T-helper 17 cell (primary cell): ENCODE results near the gene WASL. TPM values are rescaled to one million over a fixed set of nuclear protein-coding genes. Genes with fewer than 3 reads are reported as not detected.
"Not testable (repeated sequence)": the region's sequence is repeated elsewhere in the genome, so short reads cannot be mapped to it uniquely, and the experiment has no call there.

ENCODE experiments used
- ATAC-seq: fragments of 150-1000 bp; cut with Tn5 transposase; 2 replicates; pipeline ENCODE4 v1.10.0; 2021; ENCODE audit warnings: mild to moderate bottlenecking, moderate library complexity
- DNase-seq, 3 donors: peaks; one replicate each; pipeline versions ENCODE4 v3.0.0 to v3.0.0-alpha.2; 2020 to 2021
- H3K9me3 ChIP-seq: one replicate; pipeline ENCODE4 v1.7.0; 2013; ENCODE audit warnings: low read length, mild to moderate bottlenecking; ENCODE audit not compliant: control insufficient read depth, poor library complexity, severe bottlenecking
- H3K27ac Mint-ChIP-seq: one replicate; pipeline ENCODE4 v1.8.0; 2022; ENCODE audit warnings: mild to moderate bottlenecking, moderate library complexity, mixed read lengths
- H3K27me3 Mint-ChIP-seq: one replicate; pipeline ENCODE4 v1.8.0; 2022; ENCODE audit warnings: mixed read lengths
- H3K36me3 Mint-ChIP-seq: one replicate; pipeline ENCODE4 v1.8.0; 2022; ENCODE audit warnings: low read depth, mixed read lengths
- H3K4me1 Mint-ChIP-seq: one replicate; pipeline ENCODE4 v1.8.0; 2022; ENCODE audit warnings: mild to moderate bottlenecking, mixed read lengths
- H3K4me3 Mint-ChIP-seq: one replicate; pipeline ENCODE4 v1.8.0; 2022; ENCODE audit warnings: mild to moderate bottlenecking, moderate library complexity, mixed read lengths
- total RNA-seq, 4 donors: library from RNA in 2 of 4; stranded (reverse) in 2 of 4; gene quantifications; one replicate each; pipeline ENCODE4 v1.2.3 and lab custom pipeline; 2022 to 2026

Gene WASL
- 1 to 10 TPM; 9.5 to 10.0 TPM for total RNA-seq
- total RNA-seq (lab: John Stamatoyannopoulos, UW), result 16.4 to 20.0 reads per million in 2 donors

DNA sequence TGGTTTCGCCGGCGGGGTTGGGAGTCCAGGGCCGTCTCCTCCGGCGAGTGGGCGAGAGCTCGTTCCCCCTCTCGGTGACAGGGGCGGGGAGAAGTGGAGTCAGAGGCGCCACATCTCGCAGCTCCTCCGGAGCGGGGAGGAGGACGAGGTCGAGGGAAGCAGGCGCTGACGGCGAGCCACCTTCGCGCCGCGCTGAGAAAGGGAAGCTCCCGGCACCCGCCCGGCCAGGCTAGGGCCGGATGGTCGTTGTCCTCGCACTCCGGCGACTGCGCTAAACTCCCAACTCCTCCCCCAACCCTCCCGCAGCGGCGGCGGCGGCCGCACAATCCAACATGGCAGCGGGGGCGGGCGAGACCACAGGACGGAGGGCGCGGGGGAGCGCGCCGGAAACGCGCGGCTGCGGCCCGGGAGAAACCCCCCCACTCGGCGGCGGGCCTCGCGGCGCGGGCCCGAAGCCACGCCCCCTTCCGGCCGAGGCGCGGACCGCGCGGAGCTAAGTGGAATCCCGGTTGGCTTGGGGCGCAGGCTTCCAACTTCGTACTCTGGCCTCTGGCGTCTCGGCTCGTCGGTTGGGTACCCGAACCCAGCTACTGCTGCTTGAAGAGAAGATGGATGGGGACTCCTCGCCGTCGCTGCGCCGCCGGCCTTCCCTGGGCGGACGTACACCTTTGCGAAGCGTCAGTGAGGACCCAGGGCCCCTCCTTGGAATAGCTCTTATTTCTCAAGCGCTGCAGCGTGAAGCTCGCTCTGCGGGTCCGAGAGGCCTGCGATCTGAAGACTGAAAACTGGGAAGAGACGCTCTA is at the start of gene WASL:
TSS of gene WASL (minus strand) at position 270 of the 803 bp plus-strand sequence. CDS start at position 1, 269 bp downstream.
- H3K4me1 Mint-ChIP-seq, result peaks cover 44% of the 10 kb centered on the region
- no peaks in the 10 kb centered on the region for H3K27me3 Mint-ChIP-seq
- no peaks in the 10 kb centered on the region for H3K9me3 ChIP-seq
- ATAC-seq (peak; percentile 89), DNase-seq (peak; percentile 77 to 85 (median 85))
- peak within 1 kb of the TSS; percentile 96 for H3K4me3 Mint-ChIP-seq
- H3K36me3 Mint-ChIP-seq, result peaks cover 3% of the 10 kb centered on the region
- H3K27ac Mint-ChIP-seq, result peak within 1 kb of the TSS; percentile 93

DNA sequence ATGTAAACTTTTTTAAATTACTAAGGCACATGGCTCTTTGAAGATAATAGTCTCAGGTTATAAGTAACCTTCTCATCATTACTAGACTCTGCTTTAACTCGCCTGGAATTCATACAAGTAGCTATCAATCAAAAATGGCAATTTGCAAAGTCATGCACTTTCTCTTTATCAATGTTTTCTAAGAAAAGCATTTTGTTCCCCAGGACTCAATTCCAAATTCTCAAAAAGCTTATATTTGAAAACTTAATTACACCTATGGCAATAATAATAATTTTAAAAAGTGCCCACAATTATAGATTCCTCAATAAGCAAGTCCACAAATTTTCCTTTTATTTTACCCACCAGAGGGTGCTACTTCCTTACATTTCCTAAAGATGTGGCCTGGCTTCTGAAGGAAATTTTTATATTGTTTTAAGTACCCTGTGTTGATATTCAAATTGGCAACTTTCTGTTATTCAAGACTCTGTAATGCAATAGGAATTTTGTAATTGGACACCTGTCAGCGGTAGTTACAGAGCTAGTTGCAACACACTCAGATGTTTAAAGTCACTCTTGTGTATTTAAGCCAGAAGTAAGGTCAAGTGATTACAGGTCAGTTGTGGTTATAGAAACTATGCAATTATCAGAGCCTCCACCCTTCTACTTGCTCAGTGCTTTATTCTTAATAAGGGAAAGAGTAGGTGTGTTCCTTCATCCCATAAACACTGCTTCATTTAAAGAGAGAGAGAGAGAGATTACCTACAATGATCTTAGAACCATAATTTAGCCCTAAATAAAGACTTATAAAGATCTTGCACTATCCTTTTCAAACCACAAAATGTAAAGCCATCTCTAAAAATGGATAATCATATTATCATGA is 49.1 kb upstream of the WASL start:
- ATAC-seq, result no peak

DNA sequence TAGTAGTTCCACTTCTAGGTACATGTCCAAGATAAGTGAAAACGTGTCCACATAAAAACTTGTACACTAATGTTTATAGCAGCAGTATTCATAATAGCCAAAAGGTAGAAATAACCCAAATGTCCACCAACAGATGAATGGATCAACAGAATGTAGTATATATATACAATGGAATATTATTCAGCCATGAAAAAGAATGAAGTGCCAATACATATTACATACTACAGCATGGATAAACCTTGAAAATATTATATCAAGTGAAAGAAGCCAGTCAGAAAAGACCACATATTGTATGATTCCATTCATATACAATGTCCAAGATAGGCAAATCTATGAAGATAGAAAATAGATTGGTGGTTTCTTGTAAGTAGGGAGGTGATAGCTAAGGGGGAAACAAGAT is 47.8 kb upstream of the WASL start:
- H3K4me3 Mint-ChIP-seq, result no peak overlapping the region
- H3K4me1 Mint-ChIP-seq, result peaks cover 3% of the 10 kb centered on the region
- DNase-seq, result no peak
- H3K36me3 Mint-ChIP-seq, result no peaks in the 10 kb centered on the region
- no peak for ATAC-seq
- H3K9me3 ChIP-seq, result no peaks in the 10 kb centered on the region
- peaks cover 8% of the 10 kb centered on the region for H3K27me3 Mint-ChIP-seq
- no peak overlapping the region for H3K27ac Mint-ChIP-seq

More for the DNA sequence above, 49.1 kb upstream of the WASL start:
- H3K27ac Mint-ChIP-seq, result no peak overlapping the region
- H3K4me1 Mint-ChIP-seq, result peaks cover 3% of the 10 kb centered on the region
- no peaks in the 10 kb centered on the region for H3K36me3 Mint-ChIP-seq
- H3K9me3 ChIP-seq, result no peaks in the 10 kb centered on the region
- H3K4me3 Mint-ChIP-seq, result no peak overlapping the region
- no peak for DNase-seq
- peaks cover 3% of the 10 kb centered on the region for H3K27me3 Mint-ChIP-seq

DNA sequence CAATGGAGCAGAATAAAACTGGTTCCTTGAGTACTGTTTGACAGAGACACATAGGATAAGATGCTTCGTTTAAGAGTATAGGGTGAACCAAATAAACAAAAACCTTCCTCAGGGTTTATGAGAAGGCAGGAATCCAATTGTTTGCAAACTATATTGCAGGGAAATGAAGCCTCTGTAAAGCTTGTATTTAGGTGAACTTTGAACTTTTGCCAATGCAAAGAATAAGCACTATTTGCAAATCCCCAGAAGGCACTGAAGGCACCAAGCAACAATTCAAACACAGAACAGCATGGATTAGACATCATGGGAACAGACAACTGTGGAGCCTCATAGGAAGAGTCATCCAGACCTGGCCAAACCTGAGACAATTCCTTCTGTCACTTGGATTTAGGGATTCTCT is 47.1 kb upstream of the WASL start:
- H3K27ac Mint-ChIP-seq, result no peak overlapping the region

DNA sequence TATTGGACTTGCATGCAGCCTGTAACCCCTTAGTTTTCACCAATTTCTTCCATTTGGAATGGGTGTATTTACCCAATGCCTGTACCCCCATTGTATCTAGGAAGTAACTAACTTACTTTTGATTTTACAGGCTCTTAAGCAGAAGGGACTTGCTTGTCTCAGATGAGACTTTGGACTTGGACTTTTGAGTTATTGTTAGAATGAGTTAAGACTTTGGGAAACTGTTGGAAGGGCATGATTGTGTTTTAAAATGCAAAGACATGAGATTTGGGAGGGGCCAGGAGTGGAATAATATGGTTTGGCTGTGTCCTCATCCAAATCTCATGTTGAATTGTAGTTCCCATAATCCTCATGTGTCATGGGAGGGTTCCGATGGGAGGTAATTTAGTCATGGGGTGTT is 46.3 kb upstream of the WASL start:
- DNase-seq, H3K27me3 Mint-ChIP-seq, ATAC-seq, H3K4me1 Mint-ChIP-seq, H3K36me3 Mint-ChIP-seq, H3K27ac Mint-ChIP-seq, H3K4me3 Mint-ChIP-seq, H3K9me3 ChIP-seq: not testable (repeated sequence)

More for the DNA sequence above, 47.1 kb upstream of the WASL start:
- Mint-ChIP-seq H3K4me1 (peaks cover 3% of the 10 kb centered on the region), H3K27me3 (peaks cover 8% of the 10 kb centered on the region), H3K4me3 (no peak overlapping the region), H3K36me3 (no peaks in the 10 kb centered on the region)
- no peak for DNase-seq
- no peak for ATAC-seq
- H3K9me3 ChIP-seq, result no peaks in the 10 kb centered on the region

DNA sequence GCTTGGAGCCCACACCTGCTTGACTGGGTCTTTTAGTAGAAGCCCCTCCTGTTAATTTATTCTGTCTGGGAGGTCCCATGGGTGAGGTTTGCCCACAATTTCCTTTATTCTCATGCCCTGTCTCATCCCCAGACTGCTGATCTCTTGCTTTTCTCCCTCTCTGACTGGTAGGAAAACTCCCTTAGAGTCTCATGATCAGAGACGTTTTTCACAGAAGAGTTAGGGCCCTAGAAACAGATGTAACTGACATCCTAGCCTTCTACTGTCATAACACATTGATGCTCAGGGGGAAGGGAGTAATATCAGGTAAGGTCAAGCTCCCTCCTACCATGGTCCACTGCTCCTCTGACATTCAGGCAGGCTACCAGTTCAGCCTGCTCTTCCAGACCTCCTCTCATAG is 43.7 kb upstream of the WASL start:
- H3K9me3 ChIP-seq, result no peaks in the 10 kb centered on the region
- Mint-ChIP-seq H3K36me3 (peaks cover 2% of the 10 kb centered on the region), H3K27ac (no peak overlapping the region), H3K4me3 (no peak overlapping the region), H3K4me1 (no peaks in the 10 kb centered on the region), H3K27me3 (peaks cover 8% of the 10 kb centered on the region)
- DNase-seq (no peak), ATAC-seq (no peak)

DNA sequence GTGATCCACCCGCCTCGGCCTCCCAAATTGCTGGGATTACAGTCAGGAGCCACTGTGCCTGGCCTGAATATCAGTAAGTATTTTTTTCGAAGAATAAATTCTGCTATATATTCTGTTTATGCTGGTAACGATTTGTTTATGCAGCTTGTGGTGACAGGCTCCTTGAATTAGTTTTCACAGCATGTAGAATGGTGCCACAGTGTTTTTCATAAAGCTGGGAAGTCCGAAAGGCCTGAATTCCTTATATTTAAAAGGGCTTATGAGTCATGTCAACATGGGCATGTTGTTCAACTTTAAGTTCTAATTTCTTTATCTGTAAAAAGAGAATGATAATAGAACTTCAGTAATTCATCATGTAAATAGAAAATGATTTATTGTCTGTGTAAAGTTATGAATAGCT is 42.2 kb upstream of the WASL start:
- H3K36me3 Mint-ChIP-seq, result peaks cover 2% of the 10 kb centered on the region
- no peak overlapping the region for H3K27ac Mint-ChIP-seq
- peaks cover 8% of the 10 kb centered on the region for H3K27me3 Mint-ChIP-seq
- no peaks in the 10 kb centered on the region for H3K9me3 ChIP-seq
- H3K4me3 Mint-ChIP-seq, result no peak overlapping the region
- H3K4me1 Mint-ChIP-seq, result no peaks in the 10 kb centered on the region
- no peak for DNase-seq
- ATAC-seq, result no peak

DNA sequence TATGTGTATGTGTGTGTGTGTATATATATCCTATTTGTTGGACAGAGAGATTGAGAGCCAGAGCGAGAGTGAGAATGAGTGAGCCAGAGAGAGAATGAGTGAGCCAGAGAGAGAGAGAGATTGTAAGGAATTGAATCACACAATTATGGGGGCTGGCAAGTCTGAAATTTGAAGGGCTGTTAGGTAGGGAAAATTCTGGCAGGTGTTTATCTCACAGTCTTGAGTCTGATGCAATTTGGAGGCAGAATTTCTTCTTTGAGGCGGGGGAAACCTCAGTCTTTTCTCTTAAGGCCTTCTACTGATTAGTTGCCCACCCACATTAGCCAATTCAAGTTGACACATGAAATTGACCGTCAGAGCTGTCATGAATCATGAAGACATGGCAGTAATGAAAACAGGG is 41.0 kb upstream of the WASL start:
- peaks cover 2% of the 10 kb centered on the region for H3K36me3 Mint-ChIP-seq
- no peaks in the 10 kb centered on the region for H3K4me1 Mint-ChIP-seq
- no peak overlapping the region for H3K27ac Mint-ChIP-seq
- H3K9me3 ChIP-seq, result no peaks in the 10 kb centered on the region
- H3K27me3 Mint-ChIP-seq, result peaks cover 8% of the 10 kb centered on the region
- H3K4me3 Mint-ChIP-seq, result no peak overlapping the region
- ATAC-seq (no peak), DNase-seq (no peak)

DNA sequence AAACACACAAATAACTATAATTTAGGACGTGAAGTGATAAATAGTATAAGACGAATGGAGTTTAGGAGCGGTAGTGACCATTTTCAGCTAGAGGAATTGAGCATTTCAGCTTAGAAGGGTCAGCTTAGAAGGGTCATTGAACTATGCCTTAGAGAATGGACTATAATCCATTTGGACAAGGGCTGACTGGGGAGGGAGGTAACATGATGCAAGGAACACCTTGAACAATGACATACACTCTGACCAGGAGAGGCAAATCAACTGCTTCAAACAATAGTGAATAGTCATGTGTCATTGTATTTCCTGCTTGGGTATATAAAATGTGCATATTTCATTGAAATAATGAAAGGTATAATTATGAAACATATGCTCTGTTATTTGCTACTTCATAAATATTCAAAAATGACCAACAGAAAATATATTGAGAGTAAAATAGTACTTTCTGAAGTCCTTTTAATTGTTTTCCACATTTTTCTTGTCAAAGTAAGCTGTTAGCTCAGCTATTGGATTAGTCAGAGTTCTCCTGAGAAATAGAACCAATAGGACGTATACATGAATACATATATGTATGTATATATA is 40.5 kb upstream of the WASL start:
- Mint-ChIP-seq H3K4me3 (no peak overlapping the region), H3K4me1 (no peaks in the 10 kb centered on the region), H3K36me3 (peaks cover 2% of the 10 kb centered on the region), H3K27ac (no peak overlapping the region), H3K27me3 (peaks cover 8% of the 10 kb centered on the region)
- no peak for DNase-seq
- ATAC-seq, result no peak
- no peaks in the 10 kb centered on the region for H3K9me3 ChIP-seq

DNA sequence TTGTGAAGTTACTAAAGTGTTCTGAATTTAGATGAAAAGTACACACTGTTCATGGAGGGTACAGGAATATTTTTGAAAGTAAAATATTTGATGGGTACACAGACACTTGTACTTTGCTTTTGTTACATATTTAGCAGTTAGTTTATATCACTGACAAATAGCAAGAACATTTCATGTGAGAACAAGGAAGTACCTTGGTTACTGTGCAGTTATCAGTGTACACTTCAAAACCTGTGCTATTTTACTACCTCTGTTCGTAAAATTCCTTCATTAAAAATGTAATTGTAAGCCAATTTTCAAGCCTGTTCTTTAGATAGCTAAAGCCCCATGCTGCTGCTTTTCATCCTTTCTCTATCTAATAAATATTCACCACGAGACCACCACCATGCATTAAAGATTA is 39.8 kb upstream of the WASL start:
- no peak for ATAC-seq
- no peaks in the 10 kb centered on the region for H3K4me1 Mint-ChIP-seq
- H3K36me3 Mint-ChIP-seq, result peaks cover 2% of the 10 kb centered on the region
- H3K4me3 Mint-ChIP-seq, result no peak overlapping the region
- no peak overlapping the region for H3K27ac Mint-ChIP-seq
- H3K27me3 Mint-ChIP-seq, result peaks cover 8% of the 10 kb centered on the region
- DNase-seq, result no peak
- H3K9me3 ChIP-seq, result no peaks in the 10 kb centered on the region

DNA sequence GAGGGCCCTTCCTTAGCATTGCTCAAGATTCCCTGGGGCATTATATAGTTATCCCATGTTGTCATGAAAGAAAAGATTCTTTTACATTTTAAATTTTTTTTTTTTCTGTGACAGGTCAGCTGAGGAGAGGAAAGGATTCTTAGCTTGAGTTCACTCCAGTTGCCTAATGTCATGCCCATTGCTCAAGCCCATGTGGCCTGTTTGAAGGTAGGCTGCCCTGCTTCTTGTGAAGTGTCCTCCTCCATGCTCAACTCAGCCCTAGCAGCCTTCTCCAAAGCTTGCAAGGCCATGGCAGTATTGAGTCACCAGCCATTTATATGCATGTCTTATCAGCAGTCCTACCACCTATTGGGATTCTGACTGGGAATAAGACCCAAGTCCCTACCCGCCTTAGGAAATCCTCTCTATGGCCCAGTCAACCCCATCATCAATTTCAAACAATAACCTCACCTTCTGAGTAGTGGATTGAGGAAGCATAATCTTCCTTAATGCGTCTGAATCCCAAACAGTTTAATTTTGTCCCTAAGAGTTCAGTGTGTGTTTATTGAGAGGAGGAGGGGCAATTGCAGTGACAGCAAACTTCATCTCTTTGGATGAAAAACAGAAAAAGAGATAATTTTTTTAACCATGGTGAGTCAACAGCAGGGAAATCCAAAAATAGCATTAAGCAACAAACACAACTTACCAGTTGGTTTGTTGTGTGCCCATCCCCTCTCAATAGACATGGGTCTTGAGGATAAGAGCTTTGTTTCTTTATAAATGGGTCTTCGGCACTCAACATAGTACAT is 38.6 kb upstream of the WASL start:
- ATAC-seq, result no peak
- Mint-ChIP-seq H3K4me1 (no peaks in the 10 kb centered on the region), H3K27me3 (peaks cover 1% of the 10 kb centered on the region), H3K36me3 (peaks cover 2% of the 10 kb centered on the region), H3K27ac (no peak overlapping the region), H3K4me3 (no peak overlapping the region)
- no peak for DNase-seq
- H3K9me3 ChIP-seq, result no peaks in the 10 kb centered on the region

DNA sequence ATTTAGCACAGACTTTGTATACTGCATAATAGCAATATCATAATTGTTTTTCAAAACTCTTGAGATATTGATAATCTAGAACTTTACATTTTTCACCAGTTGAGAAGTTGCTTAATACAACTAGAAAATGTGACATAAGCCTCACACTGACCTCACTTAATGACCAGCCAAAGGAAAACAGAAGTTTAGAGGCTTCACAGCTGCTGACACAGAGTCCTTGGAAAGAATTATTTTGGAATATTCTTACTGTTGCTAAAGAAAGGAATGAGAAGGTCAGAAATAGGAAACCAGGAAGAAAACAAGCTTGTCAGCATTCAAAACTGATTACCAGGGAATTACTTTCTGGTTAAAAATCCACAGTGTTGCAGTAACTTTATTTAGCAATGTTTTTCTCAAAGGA is 35.5 kb upstream of the WASL start:
- DNase-seq (no peak), ATAC-seq (no peak)
- no peak overlapping the region for H3K4me3 Mint-ChIP-seq
- peaks cover 14% of the 10 kb centered on the region for H3K27me3 Mint-ChIP-seq
- H3K4me1 Mint-ChIP-seq, result no peaks in the 10 kb centered on the region
- no peaks in the 10 kb centered on the region for H3K9me3 ChIP-seq
- no peak overlapping the region for H3K27ac Mint-ChIP-seq
- no peaks in the 10 kb centered on the region for H3K36me3 Mint-ChIP-seq

DNA sequence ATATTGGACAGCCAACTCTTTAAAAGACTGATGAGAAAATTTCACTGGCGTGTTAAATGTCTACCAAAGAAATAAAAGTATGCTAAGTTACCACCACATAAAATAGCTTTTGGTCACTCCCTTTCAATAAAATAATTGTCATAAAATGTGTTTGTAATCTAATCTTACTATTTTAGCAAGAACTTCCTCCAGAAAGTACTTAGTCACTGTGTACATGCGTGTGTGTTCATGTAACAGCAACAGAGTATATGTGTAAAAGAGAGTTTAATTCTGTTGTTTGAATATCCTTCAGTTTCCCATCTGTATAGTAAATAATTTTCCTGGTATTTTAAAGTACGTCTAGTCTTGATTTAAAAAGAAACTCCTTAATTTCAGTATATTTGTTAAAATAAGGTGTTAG is 35.0 kb upstream of the WASL start:
- Mint-ChIP-seq H3K4me1 (no peaks in the 10 kb centered on the region), H3K36me3 (no peaks in the 10 kb centered on the region), H3K27me3 (peaks cover 14% of the 10 kb centered on the region), H3K27ac (no peak overlapping the region), H3K4me3 (no peak overlapping the region)
- H3K9me3 ChIP-seq, result no peaks in the 10 kb centered on the region
- DNase-seq, result no peak
- no peak for ATAC-seq
